ENCODE results near the gene CAPN9.

- no peak for TF ChIP-seq CTCF (IDR thresholded peaks at IDR 0.05)
- no peak for TF ChIP-seq ZFX (IDR thresholded peaks at IDR 0.05; ENCODE audit: borderline replicate concordance)
Measured at GRCh38 chr1:230778916-230779590, 31.9 kb downstream of the CAPN9 start.

Data from 22Rv1 (cell line).